GM23338 (cell line): ENCODE measurements around the gene ARHGAP10. TPM values are rescaled to one million over a fixed set of nuclear protein-coding genes. Genes with fewer than 3 reads are reported as not detected.

ENCODE experiments used
- ATAC-seq: fragments of 200-7000 bp; cut with Tn5 transposase; 3 replicates; pipeline ENCODE4 v1.9.1; 2020
- DNase-seq: peaks from one replicate; pipeline ENCODE4 v3.0.0-alpha.2; 2015; ENCODE audit warnings: low spot score
- H2AFZ ChIP-seq: fragments of 200-600 bp; sonication (generic); 2 replicates; pipeline ENCODE4 v1.8.0; 2016; ENCODE audit warnings: antibody characterized with exemption, mild to moderate bottlenecking, moderate library complexity
- H3F3A ChIP-seq: fragments of 200-600 bp; sonication (generic); replicated peaks from 2 replicates; pipeline ENCODE4 v1.8.0; 2017; ENCODE audit warnings: antibody characterized with exemption, mixed run types, low read depth
- H3K27ac ChIP-seq: fragments of 200-600 bp; sonication (generic); 2 replicates; pipeline ENCODE4 v1.6.1; 2016; ENCODE audit warnings: low read depth
- H3K27me3 ChIP-seq: fragments of 200-600 bp; sonication (generic); 2 replicates; pipeline ENCODE4 v1.8.0; 2016; ENCODE audit warnings: mild to moderate bottlenecking, mixed run types, moderate library complexity; ENCODE audit not compliant: insufficient read depth
- H3K36me3 ChIP-seq: fragments of 200-600 bp; sonication (generic); 2 replicates; pipeline ENCODE4 v1.8.0; 2016; ENCODE audit warnings: mild to moderate bottlenecking; ENCODE audit not compliant: insufficient read depth
- H3K4me1 ChIP-seq: fragments of 200-600 bp; sonication (generic); 2 replicates; pipeline ENCODE4 v1.8.0; 2016; ENCODE audit warnings: mild to moderate bottlenecking, moderate library complexity; ENCODE audit not compliant: insufficient read depth
- H3K4me2 ChIP-seq: fragments of 200-600 bp; sonication (generic); 2 replicates; pipeline ENCODE4 v1.7.1; 2017; ENCODE audit warnings: mixed run types
- H3K4me3 ChIP-seq: fragments of 200-600 bp; sonication (generic); 2 replicates; pipeline ENCODE4 v1.6.1; 2016; ENCODE audit warnings: mixed run types
- H3K79me2 ChIP-seq: fragments of 200-600 bp; sonication (generic); replicated peaks from 2 replicates; pipeline ENCODE4 v1.8.0; 2017; ENCODE audit warnings: mild to moderate bottlenecking; ENCODE audit not compliant: insufficient read depth
- H3K9me2 ChIP-seq: fragments of 200-600 bp; sonication (generic); 2 replicates; pipeline ENCODE4 v1.8.0; 2017; ENCODE audit not compliant: insufficient read depth
- H4K20me1 ChIP-seq: fragments of 200-600 bp; sonication (generic); replicated peaks from 2 replicates; pipeline ENCODE4 v1.8.0; 2017; ENCODE audit warnings: mild to moderate bottlenecking; ENCODE audit not compliant: insufficient read depth
- H3K27ac Mint-ChIP-seq: 2 replicates; pipeline ENCODE4 v1.8.0; 2020; ENCODE audit warnings: inconsistent platforms, mild to moderate bottlenecking, moderate library complexity, mixed read lengths
- H3K27me3 Mint-ChIP-seq: 3 replicates; pipeline ENCODE4 v1.8.0; 2022; ENCODE audit warnings: low read depth, mild to moderate bottlenecking, moderate library complexity, mixed read lengths, inconsistent platforms; ENCODE audit not compliant: insufficient read depth, poor library complexity
- H3K36me3 Mint-ChIP-seq: 3 replicates; pipeline ENCODE4 v1.8.0; 2021; ENCODE audit warnings: low read depth, mild to moderate bottlenecking, inconsistent platforms, moderate library complexity, mixed read lengths
- H3K4me1 Mint-ChIP-seq: 3 replicates; pipeline ENCODE4 v1.8.0; 2020; ENCODE audit warnings: mild to moderate bottlenecking, inconsistent platforms, mixed read lengths
- H3K4me3 Mint-ChIP-seq: 3 replicates; pipeline ENCODE4 v1.8.0; 2021; ENCODE audit warnings: moderate library complexity, mild to moderate bottlenecking, inconsistent platforms, mixed read lengths
- H3K9me3 Mint-ChIP-seq: 3 replicates; pipeline ENCODE4 v1.8.0; 2020; ENCODE audit warnings: moderate library complexity, mild to moderate bottlenecking, inconsistent platforms, mixed read lengths
- CREB1 ChIP-seq: fragments of 250-450 bp; sonication (Bioruptor Pico); IDR thresholded peaks from 2 replicates; pipeline ENCODE4 v1.5.0; 2020; ENCODE audit warnings: low read depth, mild to moderate bottlenecking, moderate library complexity
- CTCF ChIP-seq, 2 experiments: fragments of 200-600 bp in 1 of 2; sonication (generic) in 1 of 2; conservative IDR thresholded peaks; 2 replicates each; pipeline versions ENCODE4 v1.5.1 to v1.6.1; 2016 to 2017; ENCODE audit warnings: antibody characterized with exemption in 2 of 2, low read depth in 2 of 2, mild to moderate bottlenecking in 2 of 2, moderate library complexity in 1 of 2
- ETS1 ChIP-seq: IDR thresholded peaks from 2 replicates; pipeline ENCODE4 v1.6.1; 2016; ENCODE audit warnings: antibody characterized with exemption
- EZH2 ChIP-seq: fragments of 200-600 bp; sonication (generic); IDR thresholded peaks from one replicate; pipeline ENCODE4 v1.8.0; 2017; ENCODE audit warnings: antibody characterized with exemption, mild to moderate bottlenecking, low read depth; ENCODE audit not compliant: unreplicated experiment
- JUNB ChIP-seq: IDR thresholded peaks from one replicate; pipeline ENCODE4 v1.6.1; 2016; ENCODE audit warnings: antibody characterized with exemption; ENCODE audit not compliant: unreplicated experiment
- NANOG ChIP-seq: IDR thresholded peaks from 2 replicates; pipeline ENCODE4 v1.6.1; 2016; ENCODE audit warnings: antibody characterized with exemption, borderline replicate concordance
- POLR2AphosphoS5 ChIP-seq: IDR thresholded peaks from 2 replicates; pipeline ENCODE4 v1.6.1; 2016; ENCODE audit warnings: antibody characterized with exemption, low read depth
- REST ChIP-seq: IDR thresholded peaks from one replicate; pipeline ENCODE4 v1.6.1; 2018; ENCODE audit warnings: antibody characterized with exemption; ENCODE audit not compliant: unreplicated experiment
- STAT1 ChIP-seq: IDR thresholded peaks from one replicate; pipeline ENCODE4 v1.6.1; 2016; ENCODE audit warnings: antibody characterized with exemption; ENCODE audit not compliant: unreplicated experiment
- polyA plus RNA-seq: library from polyadenylated mRNA; unstranded; fragments of >200 nt; fragmentation: Nextera tagmentation; extraction: Ambion mirVana; gene quantifications from 2 replicates; pipeline ENCODE4 v1.2.1, GENCODE V29; 2016
- total RNA-seq: library from RNA; depleted of rRNA; stranded (reverse); fragments of >200 nt; shearing (Covaris generic); gene quantifications from 2 replicates; pipeline ENCODE4 v1.2.3, GENCODE V29; 2014

The ARHGAP10 gene
- total and polyA plus RNA-seq, 2 experiments from 2014 or later = 5.1 to 6.3 TPM

GRCh38 chr4:147984778-147985138, 252.9 kb downstream of the ARHGAP10 start:
- H3K27me3 Mint-ChIP-seq = peaks cover 7% of the 10 kb centered on the region
- peaks cover 35% of the 10 kb centered on the region for H3K4me1 Mint-ChIP-seq
- no peak for TF ChIP-seq REST
- TF ChIP-seq ETS1 = no peak
- TF ChIP-seq STAT1 = no peak
- no peak for TF ChIP-seq POLR2AphosphoS5
- no peak for TF ChIP-seq JUNB
- no peak for TF ChIP-seq EZH2
- H3K36me3 Mint-ChIP-seq = no peaks in the 10 kb centered on the region
- DNase-seq = no peak
- Histone ChIP-seq H3K4me1 (peaks cover 25% of the 10 kb centered on the region), H3K27me3 (no peaks in the 10 kb centered on the region), H3K4me2 (no peak overlapping the region), H3K27ac (no peak overlapping the region), H3F3A (no peaks in the 10 kb centered on the region), H3K36me3 (no peaks in the 10 kb centered on the region), H3K4me3 (no peak overlapping the region), H3K79me2 (no peaks in the 10 kb centered on the region), H4K20me1 (no peaks in the 10 kb centered on the region), H3K9me2 (no peaks in the 10 kb centered on the region), H2AFZ (no peak overlapping the region)
- no peak overlapping the region for H3K27ac Mint-ChIP-seq
- H3K4me3 Mint-ChIP-seq = no peak overlapping the region
- H3K9me3 Mint-ChIP-seq = no peaks in the 10 kb centered on the region
- ATAC-seq = no peak

GRCh38 chr4:147985376-147985775, 253.5 kb downstream of the ARHGAP10 start:
- Histone ChIP-seq H3K27ac (no peak overlapping the region), H3K27me3 (no peaks in the 10 kb centered on the region), H4K20me1 (no peaks in the 10 kb centered on the region), H3K79me2 (no peaks in the 10 kb centered on the region), H3F3A (no peaks in the 10 kb centered on the region), H3K36me3 (no peaks in the 10 kb centered on the region), H3K4me1 (peaks cover 29% of the 10 kb centered on the region), H2AFZ (no peak overlapping the region), H3K4me3 (no peak overlapping the region), H3K9me2 (no peaks in the 10 kb centered on the region), H3K4me2 (no peak overlapping the region)
- no peak for DNase-seq
- Mint-ChIP-seq H3K27ac (no peak overlapping the region), H3K27me3 (peaks cover 7% of the 10 kb centered on the region), H3K36me3 (no peaks in the 10 kb centered on the region), H3K4me1 (peaks cover 38% of the 10 kb centered on the region), H3K9me3 (no peaks in the 10 kb centered on the region), H3K4me3 (no peak overlapping the region)
- no peak for ATAC-seq
- TF ChIP-seq STAT1 (no peak), CTCF (conservative IDR thresholded peaks at IDR 0.05; ENCODE audit: low read depth in 2 of 2) (no peak), EZH2 (no peak), JUNB (no peak), ETS1 (no peak), REST (no peak), NANOG (no peak), CREB1 (CRISPR knock-in tag) (no peak)
